DLD1 (cell line): ENCODE results near the gene IBA57.

Source experiments
- in situ Hi-C: cut with HindIII; loops from 2 replicates; pipeline ENCODE4 v1.10.0; 2017; ENCODE audit warnings: low sequenced_read_pairs

Gene IBA57

GRCh38 chr1:228155596-228156514 lies 9.7 kb upstream of the IBA57 start:
- in situ Hi-C loops, result no loop called here

DNA sequence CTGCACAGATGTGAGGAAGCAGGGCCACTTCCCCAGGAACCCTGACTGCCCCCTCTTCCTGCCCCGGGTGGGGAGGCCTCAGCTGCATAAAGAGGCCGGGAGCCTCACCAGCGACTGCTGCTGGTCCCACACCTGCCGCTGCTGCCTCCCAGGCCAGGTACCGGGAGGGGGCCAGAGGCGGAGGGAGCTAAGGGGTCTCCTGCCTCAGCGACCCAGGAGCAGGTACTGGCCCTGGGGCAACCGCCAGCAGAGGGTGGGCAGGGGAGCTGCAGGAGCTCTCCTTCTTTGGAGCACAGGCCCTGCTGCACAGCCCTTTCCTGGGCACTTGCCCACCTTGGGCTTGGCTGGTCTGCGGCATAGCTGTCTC lies 9.1 kb upstream of the IBA57 start:
- in situ Hi-C loops, result no loop called here

DNA sequence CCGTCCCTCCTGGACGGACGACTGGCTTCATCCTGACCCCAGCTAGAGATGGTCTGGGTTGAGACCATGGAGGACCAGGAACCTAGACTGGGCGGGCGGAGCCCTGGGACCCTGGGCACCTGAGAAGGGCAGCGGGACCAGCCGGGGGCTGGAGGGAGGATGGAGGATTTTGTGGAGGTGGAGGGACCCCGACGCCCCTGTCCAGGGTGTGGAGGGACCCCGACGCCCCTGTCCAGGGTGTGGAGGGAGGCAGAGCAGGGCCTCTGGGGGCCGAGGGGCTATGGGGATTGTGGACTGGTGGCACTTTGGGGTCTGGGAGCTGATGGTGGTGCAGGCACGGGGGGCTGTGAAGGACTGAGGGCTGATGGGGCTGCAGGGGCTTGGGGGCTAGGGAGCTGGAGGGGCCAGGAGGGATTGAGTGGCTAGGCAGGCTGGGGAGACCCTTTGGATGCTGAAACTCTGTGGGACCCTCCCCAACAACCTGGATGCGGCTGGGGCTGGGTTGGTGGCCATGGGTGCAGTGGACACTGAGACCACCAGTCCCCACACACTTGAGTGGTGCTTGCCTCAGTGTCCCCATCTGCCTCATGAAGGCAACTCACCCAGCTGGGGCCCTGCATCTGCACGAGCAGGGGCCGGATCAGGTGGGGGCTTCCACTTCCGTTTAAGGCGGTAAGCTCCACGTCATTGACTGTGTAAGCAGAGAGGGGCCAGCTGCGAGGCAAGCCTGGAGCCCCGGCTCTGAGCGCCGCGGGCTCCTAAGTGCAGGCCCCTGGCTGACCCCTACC lies 8.5 kb upstream of the IBA57 start:
- in situ Hi-C loops, result no loop called here

DNA sequence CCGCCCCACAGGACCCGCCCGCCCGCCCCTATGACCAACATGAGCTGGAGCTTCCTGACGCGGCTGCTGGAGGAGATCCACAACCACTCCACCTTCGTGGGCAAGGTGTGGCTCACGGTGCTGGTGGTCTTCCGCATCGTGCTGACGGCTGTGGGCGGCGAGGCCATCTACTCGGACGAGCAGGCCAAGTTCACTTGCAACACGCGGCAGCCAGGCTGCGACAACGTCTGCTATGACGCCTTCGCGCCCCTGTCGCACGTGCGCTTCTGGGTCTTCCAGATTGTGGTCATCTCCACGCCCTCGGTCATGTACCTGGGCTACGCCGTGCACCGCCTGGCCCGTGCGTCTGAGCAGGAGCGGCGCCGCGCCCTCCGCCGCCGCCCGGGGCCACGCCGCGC lies 7.9 kb upstream of the IBA57 start:
- in situ Hi-C loops, result no loop called here

DNA sequence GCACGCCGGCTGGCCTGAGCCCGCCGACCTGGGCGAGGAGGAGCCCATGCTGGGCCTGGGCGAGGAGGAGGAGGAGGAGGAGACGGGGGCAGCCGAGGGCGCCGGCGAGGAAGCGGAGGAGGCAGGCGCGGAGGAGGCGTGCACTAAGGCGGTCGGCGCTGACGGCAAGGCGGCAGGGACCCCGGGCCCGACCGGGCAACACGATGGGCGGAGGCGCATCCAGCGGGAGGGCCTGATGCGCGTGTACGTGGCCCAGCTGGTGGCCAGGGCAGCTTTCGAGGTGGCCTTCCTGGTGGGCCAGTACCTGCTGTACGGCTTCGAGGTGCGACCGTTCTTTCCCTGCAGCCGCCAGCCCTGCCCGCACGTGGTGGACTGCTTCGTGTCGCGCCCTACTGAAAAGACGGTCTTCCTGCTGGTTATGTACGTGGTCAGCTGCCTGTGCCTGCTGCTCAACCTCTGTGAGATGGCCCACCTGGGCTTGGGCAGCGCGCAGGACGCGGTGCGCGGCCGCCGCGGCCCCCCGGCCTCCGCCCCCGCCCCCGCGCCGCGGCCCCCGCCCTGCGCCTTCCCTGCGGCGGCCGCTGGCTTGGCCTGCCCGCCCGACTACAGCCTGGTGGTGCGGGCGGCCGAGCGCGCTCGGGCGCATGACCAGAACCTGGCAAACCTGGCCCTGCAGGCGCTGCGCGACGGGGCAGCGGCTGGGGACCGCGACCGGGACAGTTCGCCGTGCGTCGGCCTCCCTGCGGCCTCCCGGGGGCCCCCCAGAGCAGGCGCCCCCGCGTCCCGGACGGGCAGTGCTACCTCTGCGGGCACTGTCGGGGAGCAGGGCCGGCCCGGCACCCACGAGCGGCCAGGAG lies 7.2 kb upstream of the IBA57 start:
- in situ Hi-C loops, result no loop called here

- in situ Hi-C loops, result no loop called here
These were observed 6.5 kb upstream of the IBA57 start for GRCh38 chr1:228159008-228159665.

- in situ Hi-C loops, result no loop called here
These were observed 5.3 kb upstream of the IBA57 start for GRCh38 chr1:228160201-228160761.

DNA sequence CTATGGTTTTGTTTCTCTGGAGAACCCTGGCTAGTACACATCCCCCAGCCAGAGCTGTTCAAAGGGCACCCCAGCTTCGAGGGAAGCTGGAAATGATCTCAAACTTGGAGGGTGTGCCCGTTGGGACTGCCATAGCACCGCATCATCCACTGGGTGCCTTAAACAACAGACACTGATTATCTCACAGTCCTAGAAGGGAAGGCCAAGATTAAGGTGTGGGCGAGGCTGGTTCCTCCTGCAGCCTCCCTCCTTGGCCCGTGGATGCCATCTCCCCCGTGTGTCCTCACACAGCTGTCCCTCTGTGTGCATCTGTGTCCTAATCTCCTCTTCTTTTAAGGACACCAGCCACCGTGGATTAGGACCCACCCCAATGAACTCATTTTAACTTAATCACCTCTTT lies 4.2 kb upstream of the IBA57 start:
- in situ Hi-C loops, result no loop called here

DNA sequence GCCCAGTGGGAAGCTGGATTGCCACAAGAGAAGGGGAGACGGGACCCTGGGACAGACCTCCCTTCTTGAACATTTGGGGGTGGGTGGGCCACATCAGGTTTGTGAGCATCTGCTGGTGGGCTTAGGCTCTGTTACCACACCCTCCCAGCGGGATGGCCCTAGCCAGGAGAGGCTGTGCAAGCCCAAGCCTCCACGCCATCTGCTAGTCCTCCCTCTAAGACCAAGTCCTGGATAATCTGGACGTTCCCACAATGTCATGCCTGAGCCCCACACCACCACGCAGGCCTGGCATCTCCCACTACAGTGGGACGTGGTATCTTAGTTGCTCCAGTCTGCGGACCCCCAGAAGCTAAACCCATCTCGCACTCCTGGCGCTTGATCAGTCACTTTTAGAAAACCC lies 3.7 kb upstream of the IBA57 start:
- in situ Hi-C loops, result no loop called here

- in situ Hi-C loops, result no loop called here
These were observed 3.2 kb upstream of the IBA57 start for GRCh38 chr1:228162286-228163006.

GRCh38 chr1:228163007-228163753 lies 2.4 kb upstream of the IBA57 start:
- in situ Hi-C loops, result no loop called here

DNA sequence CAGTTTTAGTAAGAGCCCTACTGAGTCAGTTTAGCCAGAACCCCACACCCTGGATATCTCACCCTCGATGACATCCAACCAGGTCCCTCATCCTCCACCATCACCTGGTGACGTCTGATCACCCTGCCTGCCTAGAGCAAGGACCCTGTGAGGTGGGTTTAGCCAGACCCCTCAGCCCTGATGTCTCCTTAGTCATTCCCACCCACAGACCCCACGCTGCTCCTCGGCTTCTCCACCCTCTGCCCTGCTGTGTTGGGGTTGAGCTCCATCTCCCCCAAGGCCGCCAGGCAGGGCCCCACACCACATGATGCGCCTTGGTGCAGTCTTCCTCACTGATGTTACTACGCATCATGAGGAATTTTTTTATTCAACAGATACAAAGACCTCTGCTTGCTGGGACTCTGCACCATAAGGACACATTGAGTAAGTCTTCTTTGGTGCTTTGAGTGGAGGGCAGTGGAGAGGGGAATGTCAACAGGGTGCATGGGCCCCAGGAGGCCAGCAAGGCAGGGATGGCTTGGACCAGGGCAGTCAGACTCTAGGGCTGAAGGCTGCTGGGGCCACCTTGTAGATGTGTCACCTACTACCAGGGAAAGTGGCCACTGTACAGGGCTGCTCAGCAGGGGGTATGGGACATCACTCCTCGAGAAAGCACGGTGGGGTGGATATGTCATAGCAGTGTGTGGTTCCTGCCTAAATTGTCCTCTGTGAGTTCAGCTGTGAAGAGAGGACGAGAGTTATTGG lies 1.7 kb upstream of the IBA57 start:
- in situ Hi-C loops, result no loop called here

DNA sequence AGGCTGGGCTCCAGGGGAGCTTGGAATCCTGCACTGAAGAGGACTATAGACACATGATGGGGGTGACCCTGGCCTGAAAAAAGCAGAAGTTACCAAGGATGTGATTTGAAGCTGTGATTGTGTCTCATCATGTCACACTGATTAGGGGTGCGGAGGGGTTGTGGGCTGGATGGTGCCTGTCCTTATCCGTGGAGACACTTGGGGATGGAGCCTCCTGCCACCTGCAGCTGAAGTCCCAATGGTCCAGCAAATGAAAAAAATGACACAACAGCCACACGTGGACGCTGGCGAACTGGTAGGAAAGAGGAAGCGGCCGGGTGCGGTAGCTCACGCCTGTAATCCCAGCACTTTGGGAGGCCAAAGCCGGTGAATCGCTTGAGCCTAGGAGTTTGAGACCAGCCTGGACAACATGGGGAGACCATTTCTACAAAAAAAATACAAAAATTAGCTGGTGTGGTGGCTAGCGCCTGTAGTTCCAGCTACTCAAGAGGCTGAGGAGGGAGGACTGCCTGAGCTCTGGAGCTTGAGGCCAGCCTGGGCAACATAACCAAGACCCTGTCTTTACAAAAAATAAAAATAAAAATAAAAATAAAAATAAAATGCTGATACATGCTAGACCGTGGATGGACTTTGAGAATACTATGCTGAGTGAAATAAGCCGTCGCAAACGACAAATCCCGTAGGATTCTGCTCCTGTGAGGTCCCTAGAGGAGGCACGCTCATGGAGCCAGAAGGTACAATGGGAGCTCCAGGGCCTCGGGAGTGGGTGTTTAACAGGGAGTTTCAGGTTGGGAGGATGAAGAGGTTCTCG lies 838 bp upstream of the IBA57 start:
- in situ Hi-C loops, result no loop called here

GRCh38 chr1:228166170-228166936 lies 749 bp downstream of the IBA57 start:
- in situ Hi-C loops, result no loop called here

GRCh38 chr1:228168563-228169270 lies 3.1 kb downstream of the IBA57 start:
- in situ Hi-C loops, result no loop called here

DNA sequence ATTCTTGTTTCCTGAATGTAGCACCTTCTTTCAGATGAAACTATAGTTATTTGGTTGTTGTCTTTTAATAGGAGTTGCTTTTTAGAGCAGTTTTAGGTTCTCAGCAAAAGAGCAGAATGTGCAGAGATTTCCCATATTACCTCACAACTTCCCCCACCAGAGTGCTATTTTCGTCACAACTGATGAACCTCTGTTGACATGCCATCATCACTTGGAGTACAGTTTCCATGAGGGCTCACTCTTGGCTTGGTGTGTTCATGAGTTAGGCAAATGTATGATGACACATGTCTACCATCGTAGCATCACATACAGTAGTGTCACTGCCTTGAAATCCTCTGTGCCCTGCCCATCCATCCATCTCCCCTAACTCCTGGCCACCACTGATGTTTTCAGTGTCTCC lies 3.7 kb downstream of the IBA57 start:
- in situ Hi-C loops, result no loop called here
